Activated gamma-delta T cell (primary cell): ENCODE results near the gene TP53TG3D.
"Not testable (repeated sequence)": the region's sequence is repeated elsewhere in the genome, so short reads cannot be mapped to it uniquely, and the experiment has no call there.

ENCODE experiments used
- DNase-seq: peaks from one replicate; lab custom pipeline; 2025; lab: John Stamatoyannopoulos, UW
- total RNA-seq, 2 donors: gene quantifications; one replicate each; lab custom pipeline; 2026; lab: John Stamatoyannopoulos, UW

TP53TG3D gene
- total RNA-seq: 0.10 to 0.22 reads per million in 2 donors

GRCh38 chr16:32252986-32253385, at the start of gene TP53TG3D:
Gene TP53TG3D, plus strand, starts transcription at chr16:32253286. Its CDS starts 68 bp downstream, at chr16:32253354.
- not testable (repeated sequence) for DNase-seq

GRCh38 chr16:32253507-32253906, 421 bp downstream of the TP53TG3D start:
- DNase-seq: not testable (repeated sequence)

GRCh38 chr16:32261526-32261925, 8.4 kb downstream of the TP53TG3D start:
- not testable (repeated sequence) for DNase-seq

GRCh38 chr16:32263552-32263951, 10.5 kb downstream of the TP53TG3D start:
- not testable (repeated sequence) for DNase-seq

GRCh38 chr16:32281910-32282309, 28.8 kb downstream of the TP53TG3D start:
- DNase-seq: not testable (repeated sequence)

GRCh38 chr16:32283024-32283423, 29.9 kb downstream of the TP53TG3D start:
- not testable (repeated sequence) for DNase-seq

- not testable (repeated sequence) for DNase-seq
These were observed 30.9 kb downstream of the TP53TG3D start for GRCh38 chr16:32283917-32284495.

- not testable (repeated sequence) for DNase-seq
These were observed 32.0 kb downstream of the TP53TG3D start for GRCh38 chr16:32284800-32285796.

- DNase-seq: not testable (repeated sequence)
These were observed 33.1 kb downstream of the TP53TG3D start for GRCh38 chr16:32286193-32286592.

- DNase-seq: not testable (repeated sequence)
These were observed 34.7 kb downstream of the TP53TG3D start for GRCh38 chr16:32287743-32288142.

- not testable (repeated sequence) for DNase-seq
These were observed 36.1 kb downstream of the TP53TG3D start for GRCh38 chr16:32289197-32289596.

- not testable (repeated sequence) for DNase-seq
These were observed 49.7 kb downstream of the TP53TG3D start for GRCh38 chr16:32302776-32303175.
